DOHH2 (cell line): ENCODE results near the gene RGS19.

Experiments
- H3F3A ChIP-seq: fragments of 200-600 bp; sonication (generic), shearing (Covaris generic); 2 replicates; pipeline ENCODE4 v1.6.0; 2016; ENCODE audit warnings: antibody characterized with exemption, mild to moderate bottlenecking; ENCODE audit not compliant: control insufficient read depth, insufficient read depth
- H3K27ac ChIP-seq: fragments of 200-600 bp; sonication (generic); 2 replicates; pipeline ENCODE4 v1.5.1; 2014; ENCODE audit warnings: low read depth, mild to moderate bottlenecking, low read length, moderate library complexity
- H3K27me3 ChIP-seq: fragments of 200-600 bp; sonication (generic); 2 replicates; pipeline ENCODE4 v1.6.1; 2014; ENCODE audit warnings: mild to moderate bottlenecking, low read length, mixed read lengths; ENCODE audit not compliant: control insufficient read depth
- H3K36me3 ChIP-seq: fragments of 200-600 bp; sonication (generic); 2 replicates; pipeline ENCODE4 v1.6.1; 2014; ENCODE audit warnings: mild to moderate bottlenecking, low read length, moderate library complexity, mixed read lengths; ENCODE audit not compliant: control insufficient read depth
- H3K4me1 ChIP-seq: fragments of 200-600 bp; sonication (generic); 2 replicates; pipeline ENCODE4 v1.6.1; 2014; ENCODE audit warnings: mild to moderate bottlenecking, low read length, mixed read lengths; ENCODE audit not compliant: control insufficient read depth
- H3K4me2 ChIP-seq: fragments of 200-600 bp; sonication (generic); 2 replicates; pipeline ENCODE4 v1.6.0; 2014; ENCODE audit warnings: mild to moderate bottlenecking, low read length, moderate library complexity
- H3K4me3 ChIP-seq: fragments of 200-600 bp; sonication (generic); 2 replicates; pipeline ENCODE4 v1.5.1; 2014; ENCODE audit warnings: mild to moderate bottlenecking, low read length, mixed read lengths
- H3K79me2 ChIP-seq: fragments of 200-600 bp; sonication (generic); 2 replicates; pipeline ENCODE4 v1.6.1; 2014; ENCODE audit warnings: mild to moderate bottlenecking, low read length, mixed read lengths; ENCODE audit not compliant: control insufficient read depth
- H3K9me2 ChIP-seq: fragments of 200-600 bp; sonication (generic); replicated peaks from 2 replicates; pipeline ENCODE4 v1.6.1; 2014; ENCODE audit warnings: mild to moderate bottlenecking, low read length, mixed read lengths; ENCODE audit not compliant: control insufficient read depth
- H3K9me3 ChIP-seq: fragments of 200-600 bp; sonication (generic); 2 replicates; pipeline ENCODE4 v1.6.1; 2014; ENCODE audit warnings: antibody characterized with exemption, low read length, mixed read lengths; ENCODE audit not compliant: control insufficient read depth, insufficient read depth
- H4K20me1 ChIP-seq: fragments of 200-600 bp; sonication (generic); 2 replicates; pipeline ENCODE4 v1.6.0; 2014; ENCODE audit warnings: low read depth, mild to moderate bottlenecking, antibody characterized with exemption, low read length, moderate library complexity; ENCODE audit not compliant: control insufficient read depth, insufficient read depth
- CTCF ChIP-seq: fragments of 200-600 bp; sonication (generic); IDR thresholded peaks from one replicate; pipeline ENCODE4 v1.5.1; 2014; ENCODE audit warnings: antibody characterized with exemption, mild to moderate bottlenecking, low read depth, low read length; ENCODE audit not compliant: poor library complexity, severe bottlenecking
- EZH2phosphoT487 ChIP-seq: fragments of 200-600 bp; sonication (generic); IDR thresholded peaks from 2 replicates; pipeline ENCODE4 v1.6.1; 2017; ENCODE audit warnings: borderline replicate concordance, mild to moderate bottlenecking, antibody characterized with exemption, low read length, moderate library complexity, mixed read lengths

The RGS19 gene

GRCh38 chr20:64067733-64068307 lies 11.5 kb downstream of the RGS19 start:
- Histone ChIP-seq H3K27me3 (no peaks in the 10 kb centered on the region), H3K4me1 (peaks cover 67% of the 10 kb centered on the region), H3K9me2 (no peaks in the 10 kb centered on the region), H3K9me3 (no peaks in the 10 kb centered on the region), H3F3A (peaks cover 4% of the 10 kb centered on the region; the same call in 1 of the 2 replicates), H3K36me3 (peaks cover 15% of the 10 kb centered on the region), H3K4me3 (no peak overlapping the region), H4K20me1 (no peaks in the 10 kb centered on the region), H3K4me2 (no peak overlapping the region), H3K27ac (no peak overlapping the region), H3K79me2 (peaks cover 13% of the 10 kb centered on the region)
- TF ChIP-seq CTCF (no peak), EZH2phosphoT487 (no peak)

GRCh38 chr20:64067005-64067632 lies 12.2 kb downstream of the RGS19 start:
- H3F3A ChIP-seq, result peaks cover 2% of the 10 kb centered on the region; the same call in 1 of the 2 replicates
- no peak overlapping the region for H3K4me2 ChIP-seq
- no peaks in the 10 kb centered on the region for H3K9me3 ChIP-seq
- no peaks in the 10 kb centered on the region for H3K27me3 ChIP-seq
- H4K20me1 ChIP-seq, result no peaks in the 10 kb centered on the region
- H3K36me3 ChIP-seq, result peaks cover 8% of the 10 kb centered on the region
- no peak overlapping the region for H3K4me3 ChIP-seq
- TF ChIP-seq EZH2phosphoT487 (no peak), CTCF (no peak)
- H3K9me2 ChIP-seq, result no peaks in the 10 kb centered on the region
- no peak overlapping the region for H3K27ac ChIP-seq
- peaks cover 13% of the 10 kb centered on the region for H3K79me2 ChIP-seq
- peaks cover 66% of the 10 kb centered on the region for H3K4me1 ChIP-seq

- Histone ChIP-seq H4K20me1 (no peaks in the 10 kb centered on the region), H3K36me3 (peaks cover 3% of the 10 kb centered on the region; the same call in 1 of the 2 replicates), H3K4me1 (peaks cover 56% of the 10 kb centered on the region), H3F3A (peaks cover 2% of the 10 kb centered on the region; the same call in 1 of the 2 replicates), H3K9me2 (no peaks in the 10 kb centered on the region), H3K4me2 (peak overlapping the region; percentile 76), H3K4me3 (peak overlapping the region; percentile 19), H3K27me3 (no peaks in the 10 kb centered on the region), H3K79me2 (peaks cover 13% of the 10 kb centered on the region), H3K9me3 (no peaks in the 10 kb centered on the region), H3K27ac (peak overlapping the region; percentile 42; the same call in 1 of the 2 replicates)
- TF ChIP-seq EZH2phosphoT487 (no peak), CTCF (no peak)
Observed at GRCh38 chr20:64065974-64066343, 13.4 kb downstream of the RGS19 start.
